HG03045 (cell line): ENCODE measurements around the gene ARHGAP26.

Source experiments
- ATAC-seq: cut with Tn5 transposase; IDR thresholded peaks from one replicate; pipeline ENCODE4 v1.9.1; 2021; ENCODE audit warnings: mild to moderate bottlenecking, moderate library complexity; ENCODE audit not compliant: unreplicated experiment

Gene ARHGAP26

DNA sequence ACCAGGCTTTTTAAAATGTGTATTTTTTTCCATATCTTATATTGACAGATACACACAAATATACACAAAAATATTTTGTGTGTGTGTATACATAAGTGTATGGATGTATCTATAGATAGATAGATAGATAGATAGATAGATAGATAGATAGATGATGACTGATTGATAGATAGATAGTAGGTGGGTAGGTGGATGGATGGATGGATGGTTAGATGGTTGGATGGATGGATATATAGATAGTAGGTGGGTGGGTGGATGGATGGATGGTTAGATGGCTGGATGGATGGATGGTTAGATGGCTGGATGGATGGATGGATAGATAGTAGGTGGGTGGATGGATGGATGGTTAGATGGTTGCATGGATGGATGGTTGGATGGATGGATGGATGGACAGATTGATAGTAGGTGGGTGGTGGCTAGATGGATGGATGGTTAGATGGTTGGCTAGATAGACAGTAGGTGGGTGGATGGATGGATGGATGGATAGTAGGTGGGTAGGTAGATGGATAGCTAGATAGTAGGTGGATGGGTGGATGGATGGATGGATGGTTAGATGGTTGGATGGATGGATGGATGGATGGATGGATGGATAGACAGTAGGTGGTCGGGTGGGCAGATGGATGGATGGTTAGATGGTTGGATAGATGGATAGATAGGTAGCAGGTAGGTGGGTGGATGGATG is 477.1 kb downstream of the ARHGAP26 start:
- no peak for ATAC-seq

GRCh38 chr5:143248391-143248790 is 478.2 kb downstream of the ARHGAP26 start:
- no peak for ATAC-seq

GRCh38 chr5:143248822-143249579 is 478.8 kb downstream of the ARHGAP26 start:
- ATAC-seq, result no peak

- no peak for ATAC-seq
Observed at GRCh38 chr5:143249851-143250250, 479.7 kb downstream of the ARHGAP26 start.

- ATAC-seq, result no peak
Observed at GRCh38 chr5:143251190-143251589, 481.0 kb downstream of the ARHGAP26 start.

GRCh38 chr5:143251946-143252345 is 481.8 kb downstream of the ARHGAP26 start:
- no peak for ATAC-seq

GRCh38 chr5:143254819-143255218 is 484.6 kb downstream of the ARHGAP26 start:
- ATAC-seq, result no peak

DNA sequence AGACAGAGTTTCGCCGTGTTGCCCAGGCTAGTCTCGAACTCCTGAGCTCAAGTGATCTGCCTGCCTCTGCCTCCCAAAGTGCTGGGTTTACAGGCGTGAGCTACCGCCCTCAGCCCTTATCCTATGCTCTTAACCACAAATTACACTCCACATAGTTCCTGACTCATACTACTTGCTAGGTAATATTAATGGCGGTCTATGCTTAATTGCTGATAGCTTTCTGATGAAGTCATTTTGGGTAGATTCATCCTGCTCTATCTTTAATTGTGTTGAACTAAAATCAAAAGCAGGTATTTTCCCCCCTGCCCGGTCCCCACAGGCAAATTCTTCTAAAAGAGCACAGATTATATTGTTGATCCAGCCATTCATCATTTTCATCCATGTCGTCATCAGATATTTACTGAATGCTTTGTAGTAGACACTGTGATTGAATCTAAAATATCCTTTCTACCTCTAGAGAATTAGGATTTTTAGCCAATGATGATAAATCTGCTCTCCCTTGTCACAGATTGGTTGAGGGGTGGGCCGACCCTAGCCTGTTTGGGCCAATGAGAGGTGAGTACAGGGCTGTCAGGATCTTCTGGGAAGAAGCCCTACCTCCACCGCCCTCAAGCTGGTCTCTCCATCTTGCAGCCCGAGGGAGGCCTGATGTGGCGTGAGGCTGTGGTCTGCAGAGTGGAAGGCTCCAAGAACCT is 488.5 kb downstream of the ARHGAP26 start:
- no peak for ATAC-seq

DNA sequence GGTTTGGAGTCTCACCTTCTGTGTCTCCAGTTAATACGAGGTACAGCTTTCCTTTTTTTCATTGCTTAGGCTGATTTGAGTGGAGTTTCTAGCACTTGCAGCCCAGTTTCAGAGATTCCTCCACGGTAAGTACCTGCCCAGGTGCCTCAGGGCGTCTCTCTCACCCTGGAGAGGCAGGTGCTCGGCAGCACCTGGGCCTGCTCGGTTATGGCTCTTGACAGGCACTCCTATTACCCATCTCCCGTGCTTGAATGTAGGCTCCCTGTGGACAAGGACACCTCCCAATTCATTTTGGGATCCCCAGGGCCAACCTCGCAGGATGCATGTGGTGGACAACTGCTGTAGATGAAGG is 489.1 kb downstream of the ARHGAP26 start:
- ATAC-seq, result no peak

GRCh38 chr5:143261748-143262392 is 491.7 kb downstream of the ARHGAP26 start:
- ATAC-seq, result no peak

DNA sequence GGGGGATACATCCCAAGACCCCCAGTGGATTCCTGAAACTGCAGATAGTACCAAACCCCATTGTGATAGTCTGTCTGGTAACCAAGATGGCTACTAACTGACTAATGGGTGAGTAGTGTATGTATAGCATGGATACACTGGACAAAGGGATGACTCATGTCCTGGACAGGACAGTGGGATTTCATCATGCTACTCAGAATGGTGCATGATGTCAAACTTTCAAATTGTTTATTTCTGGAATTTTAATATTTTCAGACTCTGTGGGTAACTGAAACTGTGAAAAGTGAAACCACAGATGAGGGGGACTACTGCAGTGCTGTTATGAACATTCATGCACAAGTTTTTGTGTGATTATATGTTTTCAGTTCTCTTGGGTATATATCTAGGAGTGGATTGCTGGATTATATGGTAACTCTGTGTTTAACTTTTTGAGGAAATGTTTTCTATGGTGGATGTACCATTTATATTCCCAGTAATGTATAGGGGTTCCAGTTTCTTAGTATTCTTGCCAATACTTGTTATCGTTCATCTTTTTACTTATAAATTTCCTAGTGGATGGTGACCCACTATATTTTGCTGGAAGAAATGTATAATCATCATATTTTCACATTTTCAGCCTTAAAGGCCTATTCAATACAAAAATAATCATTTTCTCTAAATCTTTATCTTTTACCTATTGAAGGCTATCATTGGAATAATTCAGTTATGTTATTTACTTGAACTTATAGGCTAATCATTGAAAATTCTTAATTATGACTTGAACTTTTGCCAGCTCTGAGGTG is 492.4 kb downstream of the ARHGAP26 start:
- peak; percentile 74 for ATAC-seq

DNA sequence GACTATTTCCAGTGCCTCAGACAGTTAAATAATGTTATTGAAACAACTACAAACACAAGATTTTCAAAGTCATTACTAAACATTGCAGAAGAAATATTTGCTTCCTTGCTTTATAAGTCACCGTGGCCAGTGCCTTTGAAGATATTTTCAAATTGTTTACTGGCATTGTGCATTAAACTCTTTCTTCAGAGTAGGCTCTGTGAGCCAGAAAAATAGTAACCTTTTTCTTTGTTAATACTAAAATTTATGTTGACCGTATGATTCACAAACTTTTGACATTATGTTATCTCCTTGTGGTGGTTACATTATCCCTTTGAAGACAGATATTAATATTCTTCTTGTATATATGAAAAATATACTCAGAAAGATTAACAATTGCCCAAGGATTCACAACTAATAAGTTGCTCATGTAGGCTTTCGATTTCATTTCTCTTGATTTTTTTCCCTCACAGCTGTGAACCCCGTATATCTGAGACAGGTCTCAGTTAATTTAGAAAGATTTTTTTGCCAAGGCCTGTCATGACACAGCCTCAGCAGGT is 493.2 kb downstream of the ARHGAP26 start:
- no peak for ATAC-seq

DNA sequence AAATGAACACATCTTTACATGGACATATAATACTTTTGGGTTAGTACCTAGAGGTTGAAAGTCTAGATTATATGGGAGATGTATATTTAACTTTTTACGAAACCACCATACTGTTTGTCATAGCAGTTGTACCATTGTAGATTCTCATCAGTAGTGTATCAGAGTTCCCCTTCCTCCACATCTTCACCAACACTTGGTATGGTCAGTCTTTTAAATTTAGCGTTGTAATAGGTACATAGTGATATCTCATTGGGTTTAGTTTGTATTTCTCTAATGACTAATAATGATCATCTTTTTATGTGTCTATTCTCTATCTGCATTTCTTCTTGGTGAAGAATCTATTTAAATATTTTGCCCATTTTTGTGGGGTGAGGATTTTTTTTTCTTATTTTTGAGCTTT is 495.8 kb downstream of the ARHGAP26 start:
- ATAC-seq, result no peak

GRCh38 chr5:143267186-143267585 is 497.0 kb downstream of the ARHGAP26 start:
- ATAC-seq, result no peak

DNA sequence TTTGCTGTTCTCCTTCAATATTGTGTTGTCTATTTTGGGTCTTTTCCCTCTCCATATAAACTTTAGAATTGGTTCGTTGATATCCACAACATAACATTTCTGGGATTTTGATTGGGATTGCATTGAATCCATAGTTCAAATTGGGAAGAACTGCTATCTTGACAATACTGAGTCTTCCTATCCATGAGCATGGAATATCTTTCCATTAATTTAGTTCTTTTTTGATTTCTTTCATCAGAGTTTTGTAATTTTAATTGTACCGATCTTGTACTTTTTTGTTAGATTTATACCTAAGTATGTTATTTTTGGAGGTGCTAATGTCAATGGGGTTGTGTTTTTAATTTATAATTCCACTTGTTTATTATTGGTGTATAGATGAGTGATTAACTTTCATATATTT is 498.2 kb downstream of the ARHGAP26 start:
- no peak for ATAC-seq

DNA sequence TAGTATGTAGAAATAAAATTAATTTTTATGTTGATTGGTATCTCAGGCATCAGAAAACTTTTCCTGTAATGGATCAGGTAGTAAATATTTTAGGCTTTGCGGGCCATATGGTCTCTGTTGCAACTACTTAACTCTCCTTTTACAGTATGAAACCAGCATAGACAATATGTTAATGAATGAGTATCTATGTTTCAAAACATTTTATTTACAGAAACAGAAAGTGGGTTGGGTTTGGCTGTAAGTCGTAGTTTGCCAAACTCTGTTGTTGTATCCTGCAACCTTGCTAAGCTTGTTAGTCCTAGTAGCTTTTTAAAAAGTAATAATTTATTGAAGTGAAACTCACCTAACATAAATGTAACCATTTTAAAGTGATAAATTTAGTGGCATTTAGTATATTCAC is 501.3 kb downstream of the ARHGAP26 start:
- no peak for ATAC-seq

DNA sequence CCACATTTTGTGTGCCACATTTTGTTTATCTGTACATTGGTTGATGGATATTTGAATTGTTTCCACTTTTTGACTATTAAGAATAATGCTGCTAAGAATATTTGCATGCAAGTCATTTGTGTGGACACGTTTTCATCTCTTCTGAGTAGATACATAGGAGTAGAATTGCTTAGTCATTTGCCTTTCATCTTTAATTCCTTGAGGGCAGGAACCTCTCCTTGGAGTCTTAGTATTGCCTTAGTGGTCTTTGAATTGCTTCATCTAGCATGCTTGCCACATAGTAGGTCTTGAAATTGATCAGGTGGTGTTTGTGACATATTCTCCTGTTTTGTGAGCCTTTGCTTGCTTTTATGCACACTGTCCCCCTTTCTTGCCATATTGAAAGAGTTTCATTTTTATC is 504.8 kb downstream of the ARHGAP26 start:
- ATAC-seq, result no peak

GRCh38 chr5:143275512-143276363 is 505.6 kb downstream of the ARHGAP26 start:
- ATAC-seq, result no peak

DNA sequence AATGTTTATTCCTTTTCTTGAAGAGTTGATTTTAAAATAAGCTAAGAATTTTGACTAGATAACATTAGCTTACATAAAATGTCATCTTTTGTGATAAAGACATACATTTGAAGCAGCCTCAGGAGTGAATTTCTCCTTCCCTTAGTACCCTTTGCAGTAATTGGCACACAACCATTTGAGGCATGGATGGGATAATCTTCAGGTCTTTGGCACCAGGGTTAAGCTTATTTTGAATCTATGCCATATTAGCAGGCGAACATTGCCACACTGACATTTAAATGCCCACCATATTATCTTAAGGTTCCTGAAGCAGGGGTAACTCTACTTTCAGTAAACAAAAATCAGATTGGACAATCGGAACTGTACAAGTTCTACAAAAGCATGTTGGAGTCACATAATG is 507.4 kb downstream of the ARHGAP26 start:
- ATAC-seq, result no peak
